ENCODE results near the gene AP5Z1. TPM values are rescaled to one million over a fixed set of nuclear protein-coding genes. Genes with fewer than 3 reads are reported as not detected.

The AP5Z1 gene
- total RNA-seq, 2 experiments from 2014 or later: 32.8 to 35.0 TPM

- H3K9me3 ChIP-seq (ENCODE audit: low read length): no peaks in the 10 kb centered on the region
- CTCF ChIA-PET (ENCODE audit: unreplicated experiment): no interaction called here
- no peaks in the 10 kb centered on the region for H4K20me1 ChIP-seq (ENCODE audit: insufficient read depth, low read length)
- no peak overlapping the region for H3K4me3 ChIP-seq (ENCODE audit: low read depth, low read length, poor library complexity, severe bottlenecking)
- no peaks in the 10 kb centered on the region for H3K36me3 ChIP-seq (ENCODE audit: insufficient read depth, low read length)
- H3K79me2 ChIP-seq (ENCODE audit: insufficient read depth, low read depth, low read length): no peaks in the 10 kb centered on the region
- DNase-seq (ENCODE audit: low spot score): no peak
- peaks cover 6% of the 10 kb centered on the region for H3K4me1 ChIP-seq (ENCODE audit: insufficient read depth, low read length, poor library complexity, severe bottlenecking)
- intact Hi-C loops (cut with micrococcal nuclease; ENCODE audit: unreplicated experiment): loop anchor here (10.0 kb wide), 1 partner anchor 205 kb away; no protein-coding TSS in a partner anchor
- no peak overlapping the region for H2AFZ ChIP-seq (ENCODE audit: low read length)
- no peak overlapping the region for H3K4me2 ChIP-seq (ENCODE audit: low read length)
- H3K9me2 ChIP-seq (ENCODE audit: insufficient read depth, low read length): no peaks in the 10 kb centered on the region
- H3K27ac ChIP-seq (ENCODE audit: low read depth, low read length, poor library complexity, severe bottlenecking): no peak overlapping the region
- TF ChIP-seq EZH2phosphoT487 (IDR thresholded peaks at IDR 0.05; ENCODE audit: borderline replicate concordance, low read depth, low read length) (no peak), CTCF (conservative IDR thresholded peaks at IDR 0.05; ENCODE audit: low read length) (no peak)
- no TSS peak for BruUV-seq (replicated peaks)
- POLR2A ChIA-PET: no interaction called here
Measured at GRCh38 chr7:4769761-4770160, 5.7 kb upstream of the AP5Z1 start.

DNA sequence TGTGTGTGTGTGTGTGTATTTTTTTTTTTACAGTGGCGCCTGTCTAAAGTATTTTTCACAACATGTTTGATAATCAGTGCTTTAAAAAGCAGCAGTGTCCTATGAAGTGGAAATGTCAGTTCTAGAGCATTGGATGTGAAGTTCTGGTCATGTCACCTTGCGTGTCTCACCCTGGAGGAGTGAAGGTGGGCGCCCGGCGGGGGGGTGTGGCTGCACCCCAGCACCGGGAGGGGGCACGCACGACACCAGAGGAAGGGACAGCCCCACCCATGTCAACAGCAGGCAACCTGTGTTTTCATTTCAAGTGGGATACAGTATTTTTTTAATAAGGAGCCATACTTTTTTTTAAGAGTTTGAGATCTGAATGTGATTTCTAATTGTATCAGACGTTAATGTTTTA lies 4.5 kb upstream of the AP5Z1 start:
- DNase-seq (ENCODE audit: low spot score): no peak
- Histone ChIP-seq H3K36me3 (ENCODE audit: insufficient read depth, low read length) (no peaks in the 10 kb centered on the region), H3K4me1 (ENCODE audit: insufficient read depth, low read length, poor library complexity, severe bottlenecking) (peaks cover 7% of the 10 kb centered on the region), H3K79me2 (ENCODE audit: insufficient read depth, low read depth, low read length) (peaks cover 3% of the 10 kb centered on the region), H4K20me1 (ENCODE audit: insufficient read depth, low read length) (no peaks in the 10 kb centered on the region), H2AFZ (ENCODE audit: low read length) (no peak overlapping the region), H3K4me3 (ENCODE audit: low read depth, low read length, poor library complexity, severe bottlenecking) (no peak overlapping the region), H3K9me2 (ENCODE audit: insufficient read depth, low read length) (no peaks in the 10 kb centered on the region), H3K4me2 (ENCODE audit: low read length) (no peak overlapping the region), H3K9me3 (ENCODE audit: low read length) (no peaks in the 10 kb centered on the region), H3K27ac (ENCODE audit: low read depth, low read length, poor library complexity, severe bottlenecking) (no peak overlapping the region)
- BruUV-seq (replicated peaks): TSS peak; percentile 57
- ChIA-PET POLR2A (no interaction called here), CTCF (ENCODE audit: unreplicated experiment) (no interaction called here)
- TF ChIP-seq EZH2phosphoT487 (IDR thresholded peaks at IDR 0.05; ENCODE audit: borderline replicate concordance, low read depth, low read length) (no peak), CTCF (conservative IDR thresholded peaks at IDR 0.05; ENCODE audit: low read length) (no peak)
- intact Hi-C loops (cut with micrococcal nuclease; ENCODE audit: unreplicated experiment): loop anchor here (10.0 kb wide), 1 partner anchor 204 kb away; no protein-coding TSS in a partner anchor

DNA sequence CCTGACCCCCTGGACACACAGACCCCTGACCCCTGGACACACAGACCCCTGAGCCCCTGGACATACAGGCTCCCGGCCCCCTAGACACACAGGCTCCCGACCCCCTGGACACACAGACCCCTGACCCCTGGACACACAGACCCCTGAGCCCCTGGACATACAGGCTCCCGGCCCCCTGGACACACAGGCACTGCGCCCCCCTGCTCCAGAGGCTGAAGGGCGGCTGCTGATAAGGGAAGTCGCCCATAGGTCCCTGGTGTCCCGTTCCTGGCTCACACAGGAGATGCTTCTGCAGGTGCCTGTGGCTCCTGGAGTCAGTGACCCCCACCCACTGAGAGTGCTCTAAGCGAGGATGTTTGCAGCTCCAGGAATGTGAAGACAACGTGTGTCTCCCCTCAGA lies 3.7 kb upstream of the AP5Z1 start:
- Histone ChIP-seq H3K79me2 (ENCODE audit: insufficient read depth, low read depth, low read length) (peaks cover 12% of the 10 kb centered on the region), H2AFZ (ENCODE audit: low read length) (no peak overlapping the region), H3K4me3 (ENCODE audit: low read depth, low read length, poor library complexity, severe bottlenecking) (no peak overlapping the region), H3K4me2 (ENCODE audit: low read length) (no peak overlapping the region), H3K4me1 (ENCODE audit: insufficient read depth, low read length, poor library complexity, severe bottlenecking) (peaks cover 14% of the 10 kb centered on the region), H3K9me3 (ENCODE audit: low read length) (no peaks in the 10 kb centered on the region), H3K27ac (ENCODE audit: low read depth, low read length, poor library complexity, severe bottlenecking) (no peak overlapping the region), H3K36me3 (ENCODE audit: insufficient read depth, low read length) (no peaks in the 10 kb centered on the region), H3K9me2 (ENCODE audit: insufficient read depth, low read length) (no peaks in the 10 kb centered on the region), H4K20me1 (ENCODE audit: insufficient read depth, low read length) (no peaks in the 10 kb centered on the region)
- CTCF ChIA-PET (ENCODE audit: unreplicated experiment): no interaction called here
- DNase-seq (ENCODE audit: low spot score): no peak
- POLR2A ChIA-PET: no interaction called here
- no TSS peak for BruUV-seq (replicated peaks)
- intact Hi-C loops (cut with micrococcal nuclease; ENCODE audit: unreplicated experiment): loop anchor here (10.0 kb wide), 1 partner anchor 203 kb away; no protein-coding TSS in a partner anchor
- TF ChIP-seq EZH2phosphoT487 (IDR thresholded peaks at IDR 0.05; ENCODE audit: borderline replicate concordance, low read depth, low read length) (no peak), CTCF (conservative IDR thresholded peaks at IDR 0.05; ENCODE audit: low read length) (no peak)
